Gastrocnemius medialis (tissue), 4 donors: Measurements from ENCODE around the gene SMARCB1. TPM values are rescaled to one million over a fixed set of nuclear protein-coding genes. Genes with fewer than 3 reads are reported as not detected.

Source experiments
- ATAC-seq, 2 donors: fragments of 150-250 bp; one replicate each; pipeline ENCODE4 v1.9.1; 2016
- DNase-seq, 2 donors: peaks; one replicate each; pipeline ENCODE4 v3.0.0-alpha.2; 2019
- H3K27ac ChIP-seq, 4 donors: fragments of 200-600 bp; sonication (generic); 1 replicate in 1 of 4; 2 replicates in 3 of 4; pipeline ENCODE4 v1.5.1; 2016 to 2018; ENCODE audit warnings: mild to moderate bottlenecking in 2 of 4, moderate library complexity in 1 of 4
- H3K27me3 ChIP-seq, 3 donors: fragments of 200-600 bp; sonication (generic) in 2 of 3; 1 replicate in 1 of 3; 2 replicates in 2 of 3; pipeline versions ENCODE4 v1.5.1 to v1.6.0; 2016 to 2019; ENCODE audit warnings: mild to moderate bottlenecking in 1 of 3, moderate library complexity in 1 of 3
- H3K36me3 ChIP-seq, 2 donors: fragments of 200-600 bp; sonication (generic) in 1 of 2; one replicate each; pipeline ENCODE4 v1.5.1; 2017 to 2018
- H3K4me1 ChIP-seq, 2 donors: fragments of 200-600 bp; sonication (generic) in 1 of 2; one replicate each; pipeline ENCODE4 v1.5.1; 2016 to 2017; ENCODE audit warnings: mild to moderate bottlenecking in 2 of 2
- H3K4me3 ChIP-seq, 4 donors: fragments of 200-600 bp; sonication (generic) in 3 of 4; 1 replicate in 1 of 4; 2 replicates in 3 of 4; pipeline ENCODE4 v1.5.1; 2016 to 2019; ENCODE audit warnings: mild to moderate bottlenecking in 2 of 4
- H3K9me3 ChIP-seq, 3 donors: fragments of 200-600 bp; sonication (generic) in 2 of 3; 1 replicate in 1 of 3; 2 replicates in 2 of 3; pipeline ENCODE4 v1.5.1; 2016 to 2019
- POLR2A ChIP-seq, 2 donors: fragments of 450-650 bp; IDR thresholded peaks; one replicate each; pipeline ENCODE4 v1.6.1; 2017; ENCODE audit warnings: antibody characterized with exemption in 2 of 2, mild to moderate bottlenecking in 2 of 2, moderate library complexity in 2 of 2
- in situ Hi-C, 4 donors: fragments of 200-750 bp; cut with MboI; loops; one replicate each; pipeline versions ENCODE4 v1.15.0 to v1.8.0; 2017; ENCODE audit warnings: low sequenced_read_pairs in 4 of 4
- intact Hi-C: fragments of 100-400 bp; cut with DNase I; formaldehyde crosslinking; loops from one replicate; pipeline ENCODE4 v1.15.1; 2023; ENCODE audit warnings: low total_unique reads
- total RNA-seq, 4 donors: library from RNA; depleted of rRNA; stranded (reverse); fragments of >200 nt; gene quantifications; one replicate each; pipeline versions ENCODE4 v1.1.0 to v1.2.3, GENCODE V29; 2016
- TF ChIP-seq, protein P1 (sequence below), 5 experiments: fragments of 450-650 bp in 3 of 5; fragments of 200-600 bp in 2 of 5; sonication (generic) in 2 of 5; IDR thresholded peaks in 4 of 5; conservative IDR thresholded peaks in 1 of 5; 1 replicate in 4 of 5; 2 replicates in 1 of 5; pipeline ENCODE4 v1.5.1; 2016 to 2019; ENCODE audit warnings: antibody characterized with exemption in 5 of 5, mild to moderate bottlenecking in 3 of 5, moderate library complexity in 3 of 5

Gene SMARCB1
- total RNA-seq, 4 donors from 2014 or later: 37.8 to 65.6 (median 55.2) TPM

DNA sequence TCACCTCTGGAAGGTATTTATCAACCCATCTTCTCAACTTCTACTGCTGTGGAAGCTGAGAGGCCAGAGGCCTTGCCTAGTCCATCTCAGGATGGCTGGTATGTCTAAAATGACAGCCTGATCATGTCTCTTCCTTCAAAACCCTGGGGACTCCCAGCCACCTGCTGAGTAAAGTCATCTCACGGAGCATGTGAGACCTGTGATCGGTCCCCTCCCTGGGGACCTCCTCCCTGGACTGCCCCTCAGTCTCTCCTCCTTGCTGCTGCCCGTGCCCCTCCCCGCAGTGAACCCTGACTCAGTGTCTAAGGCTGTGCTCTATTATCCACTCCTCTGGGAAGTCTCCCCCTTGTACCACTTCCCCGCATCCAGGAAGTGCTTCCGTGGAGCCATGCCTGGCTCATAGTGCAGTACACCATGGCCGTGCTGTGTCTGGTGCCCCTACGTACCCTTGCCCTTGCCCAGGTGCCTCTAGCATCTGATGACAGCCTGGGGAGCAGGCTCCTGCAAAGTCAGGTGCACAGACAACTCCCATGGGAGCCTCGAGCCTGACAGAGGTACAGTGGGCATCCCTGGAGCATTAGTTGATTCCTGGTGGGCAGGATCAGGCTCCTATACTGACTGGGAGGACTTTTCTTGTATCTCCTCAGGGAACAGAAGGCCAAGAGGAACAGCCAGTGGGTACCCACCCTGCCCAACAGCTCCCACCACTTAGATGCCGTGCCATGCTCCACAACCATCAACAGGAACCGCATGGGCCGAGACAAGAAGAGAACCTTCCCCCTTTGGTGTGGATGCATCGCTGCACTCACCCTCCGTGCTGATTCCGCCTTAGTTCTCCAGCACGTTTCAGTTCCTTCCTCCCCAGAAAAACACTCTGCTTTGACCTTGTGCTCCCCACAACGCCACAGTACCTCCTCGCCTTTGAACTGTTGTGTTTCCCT, 13.8 kb downstream of the SMARCB1 start:
- intact Hi-C loops: no loop called here
- no peak for ATAC-seq
- in situ Hi-C loops: no loop called here
- Histone ChIP-seq H3K36me3 (peaks cover 0 to 78% of the 10 kb centered on the region in 2 donors), H3K4me1 (no peaks in the 10 kb centered on the region), H3K27ac (no peak overlapping the region), H3K9me3 (no peaks in the 10 kb centered on the region), H3K27me3 (no peaks in the 10 kb centered on the region), H3K4me3 (no peak overlapping the region)
- TF ChIP-seq POLR2A (IDR thresholded peaks at IDR 0.05): no peak
- TF ChIP-seq, protein P1, sequence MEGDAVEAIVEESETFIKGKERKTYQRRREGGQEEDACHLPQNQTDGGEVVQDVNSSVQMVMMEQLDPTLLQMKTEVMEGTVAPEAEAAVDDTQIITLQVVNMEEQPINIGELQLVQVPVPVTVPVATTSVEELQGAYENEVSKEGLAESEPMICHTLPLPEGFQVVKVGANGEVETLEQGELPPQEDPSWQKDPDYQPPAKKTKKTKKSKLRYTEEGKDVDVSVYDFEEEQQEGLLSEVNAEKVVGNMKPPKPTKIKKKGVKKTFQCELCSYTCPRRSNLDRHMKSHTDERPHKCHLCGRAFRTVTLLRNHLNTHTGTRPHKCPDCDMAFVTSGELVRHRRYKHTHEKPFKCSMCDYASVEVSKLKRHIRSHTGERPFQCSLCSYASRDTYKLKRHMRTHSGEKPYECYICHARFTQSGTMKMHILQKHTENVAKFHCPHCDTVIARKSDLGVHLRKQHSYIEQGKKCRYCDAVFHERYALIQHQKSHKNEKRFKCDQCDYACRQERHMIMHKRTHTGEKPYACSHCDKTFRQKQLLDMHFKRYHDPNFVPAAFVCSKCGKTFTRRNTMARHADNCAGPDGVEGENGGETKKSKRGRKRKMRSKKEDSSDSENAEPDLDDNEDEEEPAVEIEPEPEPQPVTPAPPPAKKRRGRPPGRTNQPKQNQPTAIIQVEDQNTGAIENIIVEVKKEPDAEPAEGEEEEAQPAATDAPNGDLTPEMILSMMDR (IDR thresholded peaks at IDR 0.05 in 4 of 5, conservative IDR thresholded peaks at IDR 0.05 in 1 of 5): no peak
- no peak for DNase-seq

DNA sequence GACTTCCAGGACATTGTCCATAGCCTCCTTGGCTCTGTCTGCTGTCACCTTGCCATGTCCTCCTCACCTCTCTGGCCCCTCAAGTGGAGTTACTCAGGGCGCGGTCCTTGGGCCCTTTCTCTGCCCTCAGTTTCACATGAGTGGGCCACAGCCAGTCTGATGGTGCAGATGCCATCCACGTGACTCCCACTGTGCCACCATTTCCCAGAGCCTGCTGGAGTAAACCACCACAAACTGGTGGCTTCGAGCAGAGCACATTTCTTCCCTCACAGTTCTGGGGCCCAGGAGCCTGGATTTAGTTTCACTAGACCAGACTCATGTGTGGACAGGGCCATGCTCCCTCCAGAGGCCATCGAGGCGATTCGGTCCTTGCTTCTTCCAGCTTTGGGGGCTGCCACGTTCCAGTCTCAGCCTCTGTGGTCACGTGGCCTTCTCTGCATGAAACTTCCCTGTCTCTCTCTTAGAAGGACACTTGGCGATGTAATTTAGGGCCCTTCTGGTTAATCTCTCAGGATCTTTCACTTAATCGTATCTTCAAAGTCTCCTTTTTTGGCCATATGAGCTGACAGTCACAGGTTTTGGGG, 14.6 kb downstream of the SMARCB1 start:
- H3K27me3 ChIP-seq: no peaks in the 10 kb centered on the region
- H3K27ac ChIP-seq: no peak overlapping the region
- H3K36me3 ChIP-seq: peaks cover 0 to 78% of the 10 kb centered on the region in 2 donors
- in situ Hi-C loops: no loop called here
- no peaks in the 10 kb centered on the region for H3K4me1 ChIP-seq
- H3K4me3 ChIP-seq: no peak overlapping the region
- DNase-seq (no peak), ATAC-seq (no peak)
- intact Hi-C loops: no loop called here
- TF ChIP-seq, protein P1 (IDR thresholded peaks at IDR 0.05 in 4 of 5, conservative IDR thresholded peaks at IDR 0.05 in 1 of 5): no peak
- no peak for TF ChIP-seq POLR2A (IDR thresholded peaks at IDR 0.05)
- no peaks in the 10 kb centered on the region for H3K9me3 ChIP-seq

DNA sequence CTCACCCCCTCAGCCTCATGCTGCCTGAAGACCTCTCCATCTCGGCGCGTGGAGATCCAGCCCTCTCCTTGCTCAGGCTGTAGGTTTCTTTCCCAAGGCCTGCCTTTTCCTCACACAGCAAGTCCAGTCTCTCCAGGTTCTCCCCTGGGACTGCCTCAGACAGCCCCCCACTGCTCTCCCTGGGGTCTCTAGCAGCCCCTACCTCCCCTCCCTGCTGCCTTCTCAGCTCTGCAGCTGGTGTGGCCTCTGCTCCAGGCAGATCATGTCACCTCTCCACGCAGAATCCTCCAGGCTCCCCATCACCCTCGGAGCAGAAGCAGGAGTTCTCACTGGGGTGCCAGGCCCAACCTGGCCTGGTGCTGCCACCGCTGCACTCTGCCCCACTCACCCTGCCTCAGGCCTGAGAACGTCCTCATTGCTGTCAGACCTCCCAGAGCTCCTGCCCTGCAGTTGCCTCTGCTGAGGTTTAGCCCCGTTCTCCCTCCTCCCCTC, 15.2 kb downstream of the SMARCB1 start:
- no peak overlapping the region for H3K27ac ChIP-seq
- H3K27me3 ChIP-seq: no peaks in the 10 kb centered on the region
- no peaks in the 10 kb centered on the region for H3K9me3 ChIP-seq
- H3K36me3 ChIP-seq: peaks cover 0 to 81% of the 10 kb centered on the region in 2 donors
- H3K4me3 ChIP-seq: no peak overlapping the region
- no peak for TF ChIP-seq POLR2A (IDR thresholded peaks at IDR 0.05)
- TF ChIP-seq, protein P1 (IDR thresholded peaks at IDR 0.05 in 4 of 5, conservative IDR thresholded peaks at IDR 0.05 in 1 of 5): no peak
- DNase-seq: no peak
- in situ Hi-C loops (no loop called here), intact Hi-C loops (no loop called here)
- ATAC-seq: no peak
- no peaks in the 10 kb centered on the region for H3K4me1 ChIP-seq

DNA sequence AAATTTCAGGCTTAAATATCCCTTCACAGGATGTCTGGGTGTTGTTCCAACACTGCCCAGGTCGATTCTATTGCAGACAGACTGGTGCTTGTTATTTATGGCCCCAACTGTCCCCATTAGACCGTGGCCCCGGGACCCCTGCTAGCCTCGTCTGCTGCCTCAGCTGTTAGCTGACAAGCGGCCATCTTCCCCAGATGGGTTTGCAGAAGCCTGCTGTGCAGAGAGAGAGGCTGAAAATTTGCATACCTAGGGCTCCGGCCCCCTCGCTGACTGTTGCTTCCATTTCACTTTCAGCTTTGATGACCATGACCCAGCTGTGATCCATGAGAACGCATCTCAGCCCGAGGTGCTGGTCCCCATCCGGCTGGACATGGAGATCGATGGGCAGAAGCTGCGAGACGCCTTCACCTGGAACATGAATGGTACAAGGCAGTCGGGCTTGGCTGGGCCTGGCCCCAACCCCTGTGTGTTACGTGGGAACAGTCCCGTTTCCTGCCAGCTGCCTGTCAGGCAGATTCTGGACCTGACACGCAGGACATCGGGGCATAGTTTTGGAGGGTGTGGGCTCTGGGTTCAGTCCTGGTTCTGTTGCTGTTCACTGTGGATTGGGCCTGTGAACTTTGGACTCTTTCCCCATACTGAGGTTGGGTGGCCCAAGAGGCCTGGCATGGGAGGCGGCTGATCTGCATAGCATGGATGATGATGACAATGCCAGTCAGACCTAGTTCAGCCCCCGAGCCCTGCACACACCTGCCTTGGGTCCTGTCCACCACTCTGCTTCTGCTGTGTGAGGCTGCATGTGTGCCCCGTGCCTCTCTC, 16.4 kb downstream of the SMARCB1 start:
- intact Hi-C loops: no loop called here
- Histone ChIP-seq H3K36me3 (peaks cover 0 to 81% of the 10 kb centered on the region in 2 donors), H3K27me3 (no peaks in the 10 kb centered on the region), H3K4me3 (no peak overlapping the region), H3K9me3 (no peaks in the 10 kb centered on the region), H3K27ac (no peak overlapping the region), H3K4me1 (no peaks in the 10 kb centered on the region)
- DNase-seq: no peak
- ATAC-seq: no peak
- in situ Hi-C loops: no loop called here
- TF ChIP-seq, protein P1 (IDR thresholded peaks at IDR 0.05 in 4 of 5, conservative IDR thresholded peaks at IDR 0.05 in 1 of 5): no peak
- TF ChIP-seq POLR2A (IDR thresholded peaks at IDR 0.05): no peak
